MM.1S (cell line): ENCODE measurements around the gene GNPTG.

Experiments
- EZH2 ChIP-seq: fragments of 300-600 bp; sonication (generic); optimal IDR thresholded peaks from 2 replicates; pipeline ENCODE3; 2017; ENCODE audit warnings: low read depth, mild to moderate bottlenecking, antibody characterized with exemption, low read length, mixed read lengths
- TF ChIP-seq, protein P1 (sequence below): fragments of 300-600 bp; sonication (generic); IDR thresholded peaks from 2 replicates; pipeline ENCODE4 v1.5.1; 2016; ENCODE audit warnings: antibody characterized with exemption, low read length, mixed read lengths

DNA sequence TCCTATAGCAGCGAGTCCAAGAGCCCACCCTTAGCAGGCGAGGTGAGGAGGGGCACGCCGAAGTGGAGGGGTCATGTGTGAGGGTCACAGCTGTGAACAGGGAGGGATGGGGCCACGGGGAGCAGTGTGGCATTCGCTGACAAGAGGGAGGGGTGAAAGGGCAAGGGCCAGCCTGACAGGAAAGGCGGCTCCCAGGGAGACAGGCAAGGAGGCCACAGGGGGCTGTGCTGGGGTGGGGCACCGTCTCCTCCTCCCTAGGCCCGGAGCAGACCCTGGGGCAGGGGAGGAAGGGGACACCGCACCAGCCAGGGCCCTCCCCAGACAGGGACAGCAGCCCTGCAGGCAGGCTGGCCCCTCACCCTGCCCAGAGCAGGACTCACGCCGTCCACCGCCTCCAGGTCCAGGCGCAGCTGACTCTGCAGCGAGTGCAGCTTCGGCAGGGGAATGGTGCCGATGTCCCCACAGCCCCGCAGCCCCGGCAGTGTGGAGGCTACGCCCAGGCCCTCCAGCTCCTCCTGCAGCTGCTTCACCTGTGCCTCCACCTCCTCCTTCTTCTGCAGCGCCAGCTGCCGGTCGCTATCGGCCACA lies 15.1 kb downstream of the GNPTG start:
- TF ChIP-seq, protein P1, sequence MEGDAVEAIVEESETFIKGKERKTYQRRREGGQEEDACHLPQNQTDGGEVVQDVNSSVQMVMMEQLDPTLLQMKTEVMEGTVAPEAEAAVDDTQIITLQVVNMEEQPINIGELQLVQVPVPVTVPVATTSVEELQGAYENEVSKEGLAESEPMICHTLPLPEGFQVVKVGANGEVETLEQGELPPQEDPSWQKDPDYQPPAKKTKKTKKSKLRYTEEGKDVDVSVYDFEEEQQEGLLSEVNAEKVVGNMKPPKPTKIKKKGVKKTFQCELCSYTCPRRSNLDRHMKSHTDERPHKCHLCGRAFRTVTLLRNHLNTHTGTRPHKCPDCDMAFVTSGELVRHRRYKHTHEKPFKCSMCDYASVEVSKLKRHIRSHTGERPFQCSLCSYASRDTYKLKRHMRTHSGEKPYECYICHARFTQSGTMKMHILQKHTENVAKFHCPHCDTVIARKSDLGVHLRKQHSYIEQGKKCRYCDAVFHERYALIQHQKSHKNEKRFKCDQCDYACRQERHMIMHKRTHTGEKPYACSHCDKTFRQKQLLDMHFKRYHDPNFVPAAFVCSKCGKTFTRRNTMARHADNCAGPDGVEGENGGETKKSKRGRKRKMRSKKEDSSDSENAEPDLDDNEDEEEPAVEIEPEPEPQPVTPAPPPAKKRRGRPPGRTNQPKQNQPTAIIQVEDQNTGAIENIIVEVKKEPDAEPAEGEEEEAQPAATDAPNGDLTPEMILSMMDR = no peak
- no peak for TF ChIP-seq EZH2
